IPS-20b (cell line): ENCODE measurements around the gene P3H4.
"Not testable (repeated sequence)": the region's sequence is repeated elsewhere in the genome, so short reads cannot be mapped to it uniquely, and the experiment has no call there.

Experiments used
- H3K27ac ChIP-seq: one replicate; pipeline ENCODE4 v1.5.1; 2013; ENCODE audit warnings: low read length
- H3K27me3 ChIP-seq: 2 replicates; pipeline ENCODE4 v1.6.1; 2013; ENCODE audit warnings: mild to moderate bottlenecking, low read length, inconsistent platforms; ENCODE audit not compliant: insufficient read depth
- H3K36me3 ChIP-seq: 2 replicates; pipeline ENCODE4 v1.6.1; 2013; ENCODE audit warnings: low read depth, mild to moderate bottlenecking, inconsistent platforms, low read length, moderate library complexity; ENCODE audit not compliant: insufficient read depth
- H3K4me1 ChIP-seq: 2 replicates; pipeline ENCODE4 v1.6.1; 2013; ENCODE audit warnings: mild to moderate bottlenecking, control low read depth, inconsistent platforms, low read length, moderate library complexity; ENCODE audit not compliant: insufficient read depth
- H3K4me3 ChIP-seq: 2 replicates; pipeline ENCODE4 v1.5.1; 2013; ENCODE audit warnings: mild to moderate bottlenecking, low read length, inconsistent platforms
- H3K9ac ChIP-seq: 2 replicates; pipeline ENCODE4 v1.6.1; 2013; ENCODE audit warnings: low read depth, mild to moderate bottlenecking, inconsistent platforms, low read length, moderate library complexity
- H3K9me3 ChIP-seq: 2 replicates; pipeline ENCODE4 v1.6.1; 2013; ENCODE audit warnings: mild to moderate bottlenecking, low read depth, low read length, inconsistent platforms; ENCODE audit not compliant: insufficient read depth

P3H4 gene

DNA sequence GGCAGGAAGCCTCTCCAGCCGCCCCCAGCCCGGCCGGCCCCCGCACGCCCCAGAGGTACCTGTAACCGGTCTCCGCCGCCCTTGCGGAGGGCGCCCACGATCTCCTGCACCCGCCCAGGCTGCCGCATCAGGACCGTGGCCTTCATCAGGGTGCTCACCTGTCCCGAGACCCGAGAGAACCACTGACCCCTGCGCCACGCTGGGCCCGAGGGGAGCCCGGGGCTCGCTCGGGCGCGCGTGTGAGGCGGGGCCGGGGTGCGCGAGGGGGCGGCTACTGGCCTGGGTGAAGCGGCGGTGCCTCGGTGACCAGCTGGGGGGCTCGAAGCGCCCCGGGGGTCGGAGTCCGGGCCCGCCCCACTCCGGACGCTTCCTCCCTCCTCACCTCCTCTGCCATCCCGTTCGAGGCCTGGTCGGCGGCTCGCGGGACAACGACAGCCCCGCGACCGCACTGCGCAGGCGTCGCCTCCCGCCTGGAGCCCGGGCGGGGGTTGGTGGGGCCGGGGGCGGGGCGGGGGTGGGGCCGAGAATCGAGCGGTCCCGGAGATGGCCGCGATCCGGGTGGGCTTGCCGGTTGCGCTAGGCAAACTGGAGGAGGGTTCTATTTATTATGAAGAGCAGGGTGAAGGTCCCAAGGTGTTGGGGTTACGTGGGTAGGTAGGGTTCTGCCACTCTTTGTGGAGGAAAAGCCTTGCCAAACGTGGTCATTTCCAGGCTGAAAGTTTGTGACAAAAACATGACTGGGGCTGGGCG is 24.2 kb upstream of the P3H4 start, which contains the start of gene NT5C3B:
NT5C3B (minus strand) TSS at position 433 of the 750 bp plus-strand sequence; CDS start at position 394, 39 bp downstream.
- H3K27ac ChIP-seq: no peak within 1 kb of the TSS
- 0 out of 2 replicates have a peak, but pooled peaks cover 3% of the 10 kb centered on the region for H3K4me1 ChIP-seq
- H3K9ac ChIP-seq: peak within 1 kb of the TSS; percentile 63; the same call in 1 of the 2 replicates
- peaks cover 20% of the 10 kb centered on the region for H3K36me3 ChIP-seq
- peaks cover 15% of the 10 kb centered on the region for H3K27me3 ChIP-seq
- peak within 1 kb of the TSS; percentile 73 for H3K4me3 ChIP-seq
- no peaks in the 10 kb centered on the region for H3K9me3 ChIP-seq

GRCh38 chr17:41835214-41835799 is 23.6 kb upstream of the P3H4 start:
- H3K4me1 ChIP-seq: 0 out of 2 replicates have a peak, but pooled peaks cover 3% of the 10 kb centered on the region
- H3K4me3 ChIP-seq: peak overlapping the region; percentile 73
- H3K36me3 ChIP-seq: peaks cover 27% of the 10 kb centered on the region
- peaks cover 15% of the 10 kb centered on the region for H3K27me3 ChIP-seq
- peak overlapping the region; percentile 63; the same call in 1 of the 2 replicates for H3K9ac ChIP-seq
- no peak overlapping the region for H3K27ac ChIP-seq
- no peaks in the 10 kb centered on the region for H3K9me3 ChIP-seq

DNA sequence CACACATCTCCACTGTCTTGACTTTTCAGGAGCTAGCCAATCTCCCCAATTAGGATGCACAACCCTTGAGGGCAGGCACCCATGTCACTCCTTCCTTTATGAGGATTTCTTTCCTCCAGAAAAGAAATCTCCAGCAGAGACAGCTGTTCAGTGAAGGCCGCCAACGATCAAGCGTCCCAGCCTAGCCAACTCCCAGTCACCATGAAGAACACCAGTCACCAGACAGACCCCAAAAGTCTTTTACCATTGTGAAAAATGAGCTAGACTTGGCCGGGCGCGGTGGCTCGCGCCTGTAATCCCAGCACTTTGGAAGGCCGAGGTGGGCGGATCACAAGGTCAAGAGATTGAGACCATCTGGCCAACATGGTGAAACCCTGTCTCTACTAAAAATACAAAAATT is 18.2 kb upstream of the P3H4 start:
- H3K27ac ChIP-seq, H3K9ac ChIP-seq, H3K27me3 ChIP-seq, H3K4me3 ChIP-seq, H3K9me3 ChIP-seq, H3K4me1 ChIP-seq: not testable (repeated sequence)
- peaks cover 67% of the 10 kb centered on the region for H3K36me3 ChIP-seq

- H3K36me3 ChIP-seq: peaks cover 59% of the 10 kb centered on the region
- no peak overlapping the region for H3K9ac ChIP-seq
- H3K27me3 ChIP-seq: no peaks in the 10 kb centered on the region
- no peaks in the 10 kb centered on the region for H3K4me1 ChIP-seq
- no peak overlapping the region for H3K4me3 ChIP-seq
- no peak overlapping the region for H3K27ac ChIP-seq
- no peaks in the 10 kb centered on the region for H3K9me3 ChIP-seq
These were observed 13.6 kb upstream of the P3H4 start for GRCh38 chr17:41825175-41825845.

DNA sequence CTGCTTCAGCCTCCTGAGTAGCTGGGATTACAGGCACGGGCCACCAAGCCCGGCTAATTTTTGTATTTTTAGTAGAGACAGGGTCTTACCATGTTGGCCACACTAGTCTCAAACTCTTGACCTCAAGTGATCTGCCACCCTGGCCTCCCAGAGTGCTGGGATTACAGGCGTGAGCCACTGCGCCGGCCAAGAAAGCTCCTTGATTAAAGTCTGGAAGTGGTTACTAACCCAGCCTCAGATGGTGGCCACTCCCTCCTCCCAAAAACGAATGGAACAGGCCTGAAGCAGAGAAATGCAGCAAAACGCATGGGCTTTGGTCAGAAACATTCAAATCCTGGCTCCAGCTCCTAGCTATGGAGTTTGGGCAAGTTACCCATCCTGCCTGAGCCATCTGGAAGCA is 12.3 kb upstream of the P3H4 start:
- no peaks in the 10 kb centered on the region for H3K9me3 ChIP-seq
- no peaks in the 10 kb centered on the region for H3K27me3 ChIP-seq
- H3K36me3 ChIP-seq: peaks cover 60% of the 10 kb centered on the region
- H3K4me3 ChIP-seq: no peak overlapping the region
- peaks cover 9% of the 10 kb centered on the region; the same call in 1 of the 2 replicates for H3K4me1 ChIP-seq
- H3K27ac ChIP-seq: no peak overlapping the region
- H3K9ac ChIP-seq: no peak overlapping the region

- Histone ChIP-seq H3K27ac (no peak overlapping the region), H3K36me3 (peaks cover 58% of the 10 kb centered on the region), H3K4me1 (peaks cover 12% of the 10 kb centered on the region; the same call in 1 of the 2 replicates), H3K27me3 (no peaks in the 10 kb centered on the region), H3K4me3 (no peak overlapping the region), H3K9me3 (no peaks in the 10 kb centered on the region), H3K9ac (no peak overlapping the region)
These were observed 11.8 kb upstream of the P3H4 start for GRCh38 chr17:41823580-41823979.

DNA sequence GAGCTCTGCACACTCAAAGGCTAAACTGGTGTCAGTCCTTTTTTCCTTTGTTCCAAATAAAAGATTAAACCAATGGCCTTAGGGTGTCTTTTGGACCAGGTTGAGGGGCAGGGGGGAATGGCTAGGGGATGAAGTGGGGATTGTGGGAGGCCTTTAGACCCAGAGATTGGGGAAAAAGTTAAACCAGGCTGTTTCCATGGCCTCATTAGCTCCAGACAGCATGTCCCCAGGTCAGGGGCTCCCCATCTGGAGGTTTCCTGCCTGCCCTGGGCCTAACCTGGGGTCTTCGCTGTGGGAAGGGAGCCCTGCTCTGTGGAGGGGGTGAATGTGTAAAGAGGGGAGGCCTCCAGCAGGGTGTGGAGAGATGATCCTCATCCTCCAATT is 11.4 kb upstream of the P3H4 start:
- Histone ChIP-seq H3K27me3 (no peaks in the 10 kb centered on the region), H3K9me3 (no peaks in the 10 kb centered on the region), H3K27ac (no peak overlapping the region), H3K4me1 (peaks cover 12% of the 10 kb centered on the region; the same call in 1 of the 2 replicates), H3K4me3 (no peak overlapping the region), H3K9ac (no peak overlapping the region), H3K36me3 (peaks cover 58% of the 10 kb centered on the region)

DNA sequence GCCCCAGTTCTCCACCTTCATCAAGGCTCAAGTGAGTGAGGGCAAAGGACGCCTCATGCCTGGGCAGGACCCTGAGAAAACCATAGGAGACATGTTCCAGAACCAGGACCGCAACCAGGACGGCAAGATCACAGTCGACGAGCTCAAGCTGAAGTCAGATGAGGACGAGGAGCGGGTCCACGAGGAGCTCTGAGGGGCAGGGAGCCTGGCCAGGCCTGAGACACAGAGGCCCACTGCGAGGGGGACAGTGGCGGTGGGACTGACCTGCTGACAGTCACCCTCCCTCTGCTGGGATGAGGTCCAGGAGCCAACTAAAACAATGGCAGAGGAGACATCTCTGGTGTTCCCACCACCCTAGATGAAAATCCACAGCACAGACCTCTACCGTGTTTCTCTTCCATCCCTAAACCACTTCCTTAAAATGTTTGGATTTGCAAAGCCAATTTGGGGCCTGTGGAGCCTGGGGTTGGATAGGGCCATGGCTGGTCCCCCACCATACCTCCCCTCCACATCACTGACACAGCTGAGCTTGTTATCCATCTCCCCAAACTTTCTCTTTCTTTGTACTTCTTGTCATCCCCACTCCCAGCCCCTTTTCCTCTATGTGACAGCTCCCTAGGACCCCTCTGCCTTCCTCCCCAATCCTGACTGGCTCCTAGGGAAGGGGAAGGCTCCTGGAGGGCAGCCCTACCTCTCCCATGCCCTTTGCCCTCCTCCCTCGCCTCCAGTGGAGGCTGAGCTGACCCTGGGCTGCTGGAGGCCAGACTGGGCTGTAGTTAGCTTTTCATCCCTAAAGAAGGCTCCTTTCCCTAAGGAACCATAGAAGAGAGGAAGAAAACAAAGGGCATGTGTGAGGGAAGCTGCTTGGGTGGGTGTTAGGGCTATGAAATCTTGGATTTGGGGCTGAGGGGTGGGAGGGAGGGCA is 10.7 kb upstream of the P3H4 start:
- Histone ChIP-seq H3K4me1 (peaks cover 12% of the 10 kb centered on the region; the same call in 1 of the 2 replicates), H3K27me3 (no peaks in the 10 kb centered on the region), H3K4me3 (no peak overlapping the region), H3K9ac (no peak overlapping the region), H3K36me3 (peaks cover 58% of the 10 kb centered on the region), H3K9me3 (no peaks in the 10 kb centered on the region), H3K27ac (no peak overlapping the region)

- Histone ChIP-seq H3K36me3 (peaks cover 57% of the 10 kb centered on the region), H3K9me3 (no peaks in the 10 kb centered on the region), H3K9ac (no peak overlapping the region), H3K27me3 (no peaks in the 10 kb centered on the region), H3K27ac (no peak overlapping the region), H3K4me1 (peaks cover 12% of the 10 kb centered on the region; the same call in 1 of the 2 replicates), H3K4me3 (no peak overlapping the region)
These were observed 10.0 kb upstream of the P3H4 start for GRCh38 chr17:41821776-41822175.

DNA sequence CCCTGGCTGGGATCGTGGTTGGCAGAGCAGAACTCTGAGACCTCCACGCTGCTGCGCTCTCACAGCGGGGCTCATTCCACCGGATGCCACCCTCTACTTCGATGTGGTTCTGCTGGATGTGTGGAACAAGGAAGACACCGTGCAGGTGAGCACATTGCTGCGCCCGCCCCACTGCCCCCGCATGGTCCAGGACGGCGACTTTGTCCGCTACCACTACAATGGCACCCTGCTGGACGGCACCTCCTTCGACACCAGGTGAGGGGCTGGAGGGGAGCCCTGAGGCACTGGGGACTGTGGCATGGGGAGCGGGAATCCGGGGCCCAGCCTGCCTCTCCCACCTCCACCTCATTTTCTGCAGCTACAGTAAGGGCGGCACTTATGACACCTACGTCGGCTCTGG is 6.3 kb upstream of the P3H4 start:
- peaks cover 40% of the 10 kb centered on the region for H3K36me3 ChIP-seq

More for the DNA sequence above, 6.3 kb upstream of the P3H4 start:
- no peaks in the 10 kb centered on the region for H3K27me3 ChIP-seq
- H3K9ac ChIP-seq: no peak overlapping the region
- no peaks in the 10 kb centered on the region for H3K9me3 ChIP-seq
- H3K4me3 ChIP-seq: no peak overlapping the region
- no peak overlapping the region for H3K27ac ChIP-seq
- H3K4me1 ChIP-seq: peaks cover 18% of the 10 kb centered on the region; the same call in 1 of the 2 replicates
